Measurements from ENCODE around the gene KCNJ15. TPM values are rescaled to one million over a fixed set of nuclear protein-coding genes. Genes with fewer than 3 reads are reported as not detected.
"Not testable (repeated sequence)": the region's sequence is repeated elsewhere in the genome, so short reads cannot be mapped to it uniquely, and the experiment has no call there.

KCNJ15 gene
- total and polyA plus RNA-seq, 2 of the 8 experiments (the other 6 are each of a cell fraction or from before 2014, with no cell fraction given) = under 0.01 TPM; not detected in 1

DNA sequence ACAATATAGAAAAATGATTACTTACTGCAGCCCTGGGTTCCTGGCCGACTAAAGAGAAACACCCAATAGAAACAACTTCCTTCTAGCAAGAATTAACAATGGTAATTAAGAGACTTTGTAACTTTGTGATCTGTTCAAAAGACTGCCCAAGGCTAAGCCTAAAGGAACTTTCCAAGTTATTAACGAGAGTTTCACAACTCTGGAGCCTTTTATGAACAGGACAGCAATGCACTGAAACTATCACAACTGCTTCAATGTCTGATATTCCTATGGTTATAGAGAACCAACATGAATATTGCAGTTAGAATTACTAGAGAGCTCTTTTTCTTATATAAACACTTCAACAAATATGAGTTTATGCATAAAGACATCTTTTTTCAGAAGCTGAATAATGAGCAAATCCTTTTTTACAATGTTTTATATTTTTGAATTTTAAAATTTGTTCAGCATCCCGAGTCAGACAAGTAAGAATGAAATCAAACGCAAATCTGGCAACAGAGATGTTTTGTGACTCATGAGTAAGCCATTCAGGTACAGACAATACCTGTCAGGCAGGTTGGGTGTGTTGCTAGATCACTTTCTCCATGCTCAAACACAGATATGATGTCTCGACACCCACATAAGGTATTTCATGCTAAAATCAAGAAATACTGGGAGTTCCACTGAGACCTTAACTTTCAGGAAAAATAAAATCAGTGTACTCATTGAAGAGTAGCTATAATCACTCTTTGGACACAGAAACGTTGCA, 22.2 kb upstream of the KCNJ15 start (continued):
- TF ChIP-seq CHD1 (IDR thresholded peaks at IDR 0.05; ENCODE audit: low read depth, low read length) (no peak), BRCA1 (IDR thresholded peaks at IDR 0.05; ENCODE audit: low read depth, low read length) (no peak), EZH2 (IDR thresholded peaks at IDR 0.05; ENCODE audit: low read depth, low read length, severe bottlenecking) (no peak), POLR2A (IDR thresholded peaks at IDR 0.05; ENCODE audit: control extremely low read depth in 1 of 2, low read depth in 2 of 2, low read length in 2 of 2) (no peak), SRF (IDR thresholded peaks at IDR 0.05; ENCODE audit: low read depth, low read length) (no peak), BCL11A (IDR thresholded peaks at IDR 0.05; ENCODE audit: low read depth in 2 of 2, low read length in 2 of 2) (no peak), TCF12 (IDR thresholded peaks at IDR 0.05; ENCODE audit: low read depth, low read length) (no peak), CTBP2 (IDR thresholded peaks at IDR 0.05; ENCODE audit: borderline replicate concordance, insufficient read depth, insufficient read length, low read length) (no peak), SAP30 (IDR thresholded peaks at IDR 0.05; ENCODE audit: insufficient read depth, insufficient replicate concordance, low read length) (no peak)

DNA sequence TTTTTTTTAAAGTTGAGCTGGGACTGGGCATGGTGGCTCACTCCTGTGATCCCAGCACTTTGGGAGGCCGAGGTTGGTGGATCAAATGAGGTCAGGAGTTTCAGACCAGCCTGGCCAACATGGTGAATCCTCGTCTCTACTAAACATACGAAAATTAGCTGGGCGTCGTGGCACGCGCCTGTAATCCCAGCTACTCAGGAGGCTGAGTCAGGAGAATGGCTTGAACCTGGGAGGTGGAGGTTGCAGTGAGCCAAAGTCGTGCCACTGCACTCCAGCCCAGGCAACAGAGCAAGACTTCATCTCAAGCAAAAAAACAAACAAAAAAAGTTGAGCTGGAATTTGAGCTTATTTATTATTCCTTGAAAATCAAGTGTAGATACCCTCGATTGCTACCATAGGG, 21.5 kb upstream of the KCNJ15 start:
- H3K4me2 ChIP-seq (ENCODE audit: insufficient read depth in 1 of 2, low read depth in 2 of 2, low read length in 2 of 2); H3K4me1 ChIP-seq (replicated peaks in 1 of 4; ENCODE audit: control insufficient read depth in 3 of 4, insufficient read depth in 4 of 4, low read length in 3 of 4); H4K5ac ChIP-seq (ENCODE audit: insufficient read length, low read depth, low read length); H3K36me3 ChIP-seq (ENCODE audit: control insufficient read depth in 2 of 4, insufficient read depth in 4 of 4, low read length in 3 of 4); H2BK120ac ChIP-seq (replicated peaks; ENCODE audit: low read depth, low read length); H2AFZ ChIP-seq (ENCODE audit: low read length); H3K27me3 ChIP-seq (replicated peaks in 1 of 4; ENCODE audit: control insufficient read depth in 3 of 4, extremely low read depth in 1 of 4, insufficient read depth in 3 of 4, low read length in 3 of 4); H2BK20ac ChIP-seq (ENCODE audit: low read length); H3K9ac ChIP-seq (replicated peaks in 1 of 4; ENCODE audit: extremely low read depth in 1 of 4, low read depth in 3 of 4, low read length in 3 of 4); FAIRE-seq; H2BK12ac ChIP-seq (ENCODE audit: low read depth, low read length); H2BK15ac ChIP-seq (ENCODE audit: low read length); H3K23ac ChIP-seq (ENCODE audit: insufficient read length); H2AK5ac ChIP-seq (ENCODE audit: low read depth, low read length); H2BK5ac ChIP-seq (ENCODE audit: low read depth, low read length); H3K79me1 ChIP-seq (ENCODE audit: low read depth, low read length); H3K27ac ChIP-seq (ENCODE audit: low read depth, low read length); H3K79me2 ChIP-seq (ENCODE audit: control insufficient read depth in 1 of 2, insufficient read depth in 2 of 2, low read length in 2 of 2); DNase-seq (ENCODE audit: low read depth in 1 of 2, low spot score in 2 of 2); H3K14ac ChIP-seq (ENCODE audit: insufficient read length); H3K56ac ChIP-seq (replicated peaks; ENCODE audit: insufficient read length, low read depth, low read length); H3K18ac ChIP-seq (ENCODE audit: extremely low read depth, low read length); H3K23me2 ChIP-seq (ENCODE audit: low read depth, low read length); H4K20me1 ChIP-seq (replicated peaks in 1 of 2; ENCODE audit: control insufficient read depth in 1 of 2, insufficient read depth in 2 of 2, low read length in 2 of 2); H4K91ac ChIP-seq (replicated peaks; ENCODE audit: insufficient read length, low read length); H3K4me3 ChIP-seq (ENCODE audit: extremely low read depth in 1 of 4, insufficient read depth in 2 of 4, low read depth in 3 of 4, low read length in 4 of 4); H4K8ac ChIP-seq (ENCODE audit: extremely low read depth, insufficient read depth, low read length); H3K4ac ChIP-seq (replicated peaks; ENCODE audit: insufficient read length, low read depth, low read length): not testable (repeated sequence)
- CTCF ChIA-PET (ENCODE audit: partially characterized antibody) = interaction anchor here (0.7 to 4.2 kb wide), 4 partner anchors 14 to 108 kb away, joined by 3 to 15 read pairs (median 4); no protein-coding TSS in a partner anchor
- peaks cover 3 to 12% of the 10 kb centered on the region in 2 experiments; a peak in 2 of 4 replicates for H3K9me3 ChIP-seq (ENCODE audit: insufficient read depth in 2 of 2, low read depth in 1 of 2, low read length in 1 of 2)
- 89% methylated on average over 9 of the region's 9 CpGs; no CpG with 5 or more reads in 1 of the 2 experiments for WGBS, 2 experiments (ENCODE audit: extremely low coverage in 1 of 2, insufficient coverage in 1 of 2, insufficient read length in 1 of 2, insufficient replicate concordance in 2 of 2, low coverage in 1 of 2, low lambda C conversion rate in 2 of 2, missing lambda C conversion rate in 1 of 2)
- POLR2A ChIA-PET (ENCODE audit: partially characterized antibody) = interaction anchor here (1.1 kb wide), 1 partner anchor 117 kb away, joined by 4 read pairs; no protein-coding TSS in a partner anchor

Measured in H1 (cell line).